Astrocyte (in vitro differentiated cells and primary cell): ENCODE data around the gene HAPSTR1. TPM values are rescaled to one million over a fixed set of nuclear protein-coding genes. Genes with fewer than 3 reads are reported as not detected.
A peak's percentile ranks its signal among the peaks of the same experiment; 100 is the strongest.

ENCODE experiments used
- DNase-seq: peaks from one replicate; pipeline ENCODE4 v3.0.0-alpha.2; 2010; ENCODE audit warnings: low read depth
- FAIRE-seq: peaks from 2 replicates; lab custom pipeline; 2011; peaks lifted over from hg19 to GRCh38; lab: Jason Lieb, UNC
- H2AFZ ChIP-seq: 2 replicates; pipeline ENCODE4 v1.6.0; 2012; ENCODE audit warnings: low read depth, low read length, inconsistent platforms
- H3K27ac ChIP-seq: 2 replicates; pipeline ENCODE4 v1.5.1; 2011; ENCODE audit warnings: low read depth, low read length, inconsistent platforms
- H3K27me3 ChIP-seq: 2 replicates; pipeline ENCODE4 v1.6.0; 2011; ENCODE audit warnings: low read length, inconsistent platforms; ENCODE audit not compliant: insufficient read depth
- H3K36me3 ChIP-seq: 2 replicates; pipeline ENCODE4 v1.5.1; 2011; ENCODE audit warnings: low read length, inconsistent platforms; ENCODE audit not compliant: insufficient read depth
- H3K4me1 ChIP-seq: 2 replicates; pipeline ENCODE4 v1.5.1; 2011; ENCODE audit warnings: low read length, inconsistent platforms; ENCODE audit not compliant: insufficient read depth
- H3K4me2 ChIP-seq: 2 replicates; pipeline ENCODE4 v1.6.0; 2012; ENCODE audit warnings: low read length, inconsistent platforms
- H3K4me3 ChIP-seq: 2 replicates; pipeline ENCODE4 v1.5.1; 2011; ENCODE audit warnings: low read depth, mild to moderate bottlenecking, low read length, inconsistent platforms; ENCODE audit not compliant: insufficient read depth
- H3K79me2 ChIP-seq: 2 replicates; pipeline ENCODE4 v1.6.0; 2012; ENCODE audit warnings: mild to moderate bottlenecking, low read length, inconsistent platforms; ENCODE audit not compliant: insufficient read depth
- H3K9ac ChIP-seq: 2 replicates; pipeline ENCODE4 v1.6.0; 2012; ENCODE audit warnings: mild to moderate bottlenecking, low read length, inconsistent platforms
- H3K9me3 ChIP-seq: 2 replicates; pipeline ENCODE4 v1.5.1; 2012; ENCODE audit warnings: low read depth, mild to moderate bottlenecking, low read length, inconsistent platforms; ENCODE audit not compliant: insufficient read depth
- H4K20me1 ChIP-seq: 2 replicates; pipeline ENCODE4 v1.6.0; 2012; ENCODE audit warnings: low read length, inconsistent platforms; ENCODE audit not compliant: insufficient read depth
- H3K27ac Mint-ChIP-seq: one replicate; pipeline ENCODE4 v1.8.0; 2021; ENCODE audit warnings: mild to moderate bottlenecking, mixed read lengths; ENCODE audit not compliant: unreplicated experiment
- H3K27me3 Mint-ChIP-seq: one replicate; pipeline ENCODE4 v1.8.0; 2021; ENCODE audit warnings: low read depth, mixed read lengths; ENCODE audit not compliant: unreplicated experiment
- H3K36me3 Mint-ChIP-seq: one replicate; pipeline ENCODE4 v1.8.0; 2021; ENCODE audit warnings: low read depth, mixed read lengths; ENCODE audit not compliant: unreplicated experiment
- H3K4me1 Mint-ChIP-seq: one replicate; pipeline ENCODE4 v1.8.0; 2021; ENCODE audit warnings: low read depth, mixed read lengths; ENCODE audit not compliant: unreplicated experiment
- H3K4me3 Mint-ChIP-seq: one replicate; pipeline ENCODE4 v1.8.0; 2021; ENCODE audit warnings: mild to moderate bottlenecking, moderate library complexity, mixed read lengths; ENCODE audit not compliant: unreplicated experiment
- H3K9me3 Mint-ChIP-seq: one replicate; pipeline ENCODE4 v1.8.0; 2021; ENCODE audit warnings: mild to moderate bottlenecking, mixed read lengths; ENCODE audit not compliant: unreplicated experiment
- CTCF ChIP-seq: IDR thresholded peaks from 2 replicates; pipeline ENCODE4 v1.5.1; 2011; ENCODE audit warnings: low read depth, mild to moderate bottlenecking, inconsistent platforms, low read length, moderate library complexity; ENCODE audit not compliant: insufficient read depth
- EZH2 ChIP-seq: IDR thresholded peaks from 2 replicates; pipeline ENCODE4 v1.6.1; 2012; ENCODE audit warnings: mild to moderate bottlenecking, low read length, inconsistent platforms; ENCODE audit not compliant: insufficient read depth
- total RNA-seq: library from RNA; stranded (reverse); gene quantifications from 2 replicates; pipeline ENCODE4 v1.2.1, GENCODE V29; 2021

HAPSTR1 gene
- total RNA-seq, 1 donor from 2014 or later: 99.5 TPM

GRCh38 chr16:9138021-9138680 is 46.7 kb downstream of the HAPSTR1 start:
- H3K79me2 ChIP-seq: no peaks in the 10 kb centered on the region
- no peak overlapping the region for H3K4me2 ChIP-seq
- no peaks in the 10 kb centered on the region for H3K4me1 ChIP-seq
- no peak for DNase-seq
- H4K20me1 ChIP-seq: peaks cover 45% of the 10 kb centered on the region
- H3K36me3 Mint-ChIP-seq: peaks cover 5% of the 10 kb centered on the region
- no peak overlapping the region for H3K4me3 ChIP-seq
- H2AFZ ChIP-seq: no peak overlapping the region
- no peak for FAIRE-seq
- no peaks in the 10 kb centered on the region for H3K27me3 Mint-ChIP-seq
- no peak overlapping the region for H3K27ac Mint-ChIP-seq
- no peak for TF ChIP-seq CTCF
- TF ChIP-seq EZH2: no peak
- peaks cover 4% of the 10 kb centered on the region for H3K4me1 Mint-ChIP-seq
- no peak overlapping the region for H3K9ac ChIP-seq
- H3K36me3 ChIP-seq: no peaks in the 10 kb centered on the region
- no peaks in the 10 kb centered on the region for H3K9me3 ChIP-seq
- H3K27ac ChIP-seq: no peak overlapping the region
- H3K9me3 Mint-ChIP-seq: no peaks in the 10 kb centered on the region
- H3K4me3 Mint-ChIP-seq: no peak overlapping the region
- H3K27me3 ChIP-seq: no peaks in the 10 kb centered on the region

- Histone ChIP-seq H3K79me2 (no peaks in the 10 kb centered on the region), H3K4me1 (no peaks in the 10 kb centered on the region), H3K27ac (no peak overlapping the region), H3K9me3 (no peaks in the 10 kb centered on the region), H3K9ac (no peak overlapping the region), H3K4me3 (no peak overlapping the region), H3K27me3 (no peaks in the 10 kb centered on the region), H2AFZ (no peak overlapping the region), H3K36me3 (no peaks in the 10 kb centered on the region), H3K4me2 (peak overlapping the region; percentile 54), H4K20me1 (peaks cover 47% of the 10 kb centered on the region)
- Mint-ChIP-seq H3K9me3 (no peaks in the 10 kb centered on the region), H3K4me3 (no peak overlapping the region), H3K27ac (peak overlapping the region; percentile 70), H3K4me1 (peaks cover 3% of the 10 kb centered on the region), H3K27me3 (no peaks in the 10 kb centered on the region), H3K36me3 (peaks cover 5% of the 10 kb centered on the region)
- TF ChIP-seq CTCF (peak; percentile 70), EZH2 (no peak)
- FAIRE-seq: no peak
- no peak for DNase-seq
Observed at GRCh38 chr16:9138731-9139501, 47.5 kb downstream of the HAPSTR1 start.
